ENCODE results near the gene SIPA1.
"Not testable (repeated sequence)": the region's sequence is repeated elsewhere in the genome, so short reads cannot be mapped to it uniquely, and the experiment has no call there.

The SIPA1 gene

DNA sequence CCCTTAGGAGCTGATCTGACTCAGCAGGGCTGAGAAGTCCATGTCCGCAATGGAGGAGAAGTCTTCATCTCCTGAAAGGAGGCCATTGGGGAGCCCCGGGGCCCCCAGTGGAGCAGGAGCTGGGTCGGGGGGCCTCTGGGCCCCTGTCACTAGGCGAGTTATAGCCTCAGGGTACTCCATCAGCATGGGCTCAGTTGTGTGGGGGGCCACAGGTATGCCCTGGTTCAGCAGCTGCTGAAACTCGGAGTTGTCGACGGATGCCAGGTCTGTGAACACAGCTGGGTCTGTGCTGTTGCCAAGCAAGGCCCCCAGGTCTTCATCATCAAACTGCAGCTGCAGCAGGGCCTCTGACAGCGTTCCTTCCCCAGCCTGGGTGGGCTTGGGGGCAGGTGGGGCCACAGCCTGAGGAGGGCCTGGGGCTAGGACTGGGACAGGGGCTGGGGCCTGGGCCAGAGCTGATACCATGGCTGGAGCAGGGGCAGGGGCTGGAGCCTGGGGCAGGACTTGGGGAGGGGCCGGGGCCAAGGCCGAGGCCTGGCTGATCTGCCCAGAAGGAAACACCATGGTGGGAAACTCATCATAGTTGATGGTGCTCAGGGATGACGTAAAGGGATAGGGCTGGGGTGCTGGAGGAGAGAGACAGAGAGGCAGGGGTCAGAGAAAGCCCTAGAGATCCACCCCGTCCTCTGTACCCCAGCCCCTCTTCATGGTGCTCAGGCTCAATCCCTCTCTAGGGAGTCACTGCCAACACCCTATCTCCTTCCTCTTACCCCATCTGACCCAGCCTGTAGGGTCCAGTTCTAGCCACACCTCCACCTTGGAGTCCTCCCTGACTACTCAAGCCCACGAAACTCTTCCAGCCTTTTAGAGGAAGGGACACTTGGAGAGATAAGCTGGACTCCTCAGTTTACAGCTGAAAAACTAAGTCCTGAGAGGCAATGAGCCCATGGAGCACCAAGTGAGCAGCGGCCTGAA, 16.8 kb downstream of the SIPA1 start:
- H3K4me3 Mint-ChIP-seq, result peak overlapping the region; percentile 12
- H3K27me3 Mint-ChIP-seq, result no peaks in the 10 kb centered on the region
- no peaks in the 10 kb centered on the region for H3K9me3 Mint-ChIP-seq
- H3K27ac Mint-ChIP-seq (ENCODE audit: low read depth), result peak overlapping the region; percentile 94
- peaks cover 74% of the 10 kb centered on the region for H3K4me1 Mint-ChIP-seq
- no peak for DNase-seq (ENCODE audit: low spot score in 2 of 2)
- peaks cover 96% of the 10 kb centered on the region for H3K36me3 Mint-ChIP-seq (ENCODE audit: insufficient read depth)
- ATAC-seq (replicated peaks; ENCODE audit: extremely low read depth, poor library complexity, severe bottlenecking), result no peak

DNA sequence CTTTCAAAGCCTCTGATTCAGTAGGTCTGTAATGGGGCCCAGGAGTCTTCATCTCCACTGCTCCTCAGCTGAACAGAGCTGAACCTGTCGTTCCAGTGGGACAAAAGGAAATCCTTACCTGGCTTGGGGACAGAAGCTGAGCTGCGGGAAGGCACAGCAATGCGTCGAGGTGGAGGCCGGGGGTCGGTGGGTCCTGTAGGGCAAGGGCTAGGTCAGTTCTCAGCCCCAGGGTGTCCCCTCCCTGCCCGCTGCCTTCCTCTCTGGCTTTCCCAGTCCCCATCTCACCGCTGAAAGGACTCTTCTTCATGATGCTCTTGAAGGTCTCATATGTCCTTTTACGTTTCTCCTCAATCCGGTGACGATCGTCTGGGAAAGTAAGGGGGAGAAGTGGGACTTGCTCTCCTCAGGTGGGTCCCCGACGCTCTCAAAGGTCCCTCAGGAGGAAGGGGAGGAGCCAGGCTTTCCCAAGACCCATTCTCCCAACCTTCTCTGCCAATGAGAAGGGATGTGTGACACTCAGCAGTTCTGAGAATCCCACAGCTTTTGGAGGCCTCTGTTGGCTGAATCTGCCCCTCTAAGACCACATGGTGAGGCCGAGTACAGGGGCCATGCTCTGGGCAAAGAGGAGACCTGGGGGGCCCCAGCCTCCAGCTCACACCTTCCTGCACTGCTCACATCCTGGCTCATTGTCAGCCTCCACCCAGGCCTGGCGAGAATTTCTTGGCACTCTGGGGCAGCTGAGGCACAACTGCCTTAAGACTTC, 17.9 kb downstream of the SIPA1 start:
- DNase-seq (ENCODE audit: low spot score in 2 of 2) (no peak), ATAC-seq (replicated peaks; ENCODE audit: extremely low read depth, poor library complexity, severe bottlenecking) (no peak)
- H3K4me3 Mint-ChIP-seq, result peak overlapping the region; percentile 12
- H3K36me3 Mint-ChIP-seq (ENCODE audit: insufficient read depth), result peaks cover 96% of the 10 kb centered on the region
- H3K27me3 Mint-ChIP-seq, result no peaks in the 10 kb centered on the region
- H3K9me3 Mint-ChIP-seq, result no peaks in the 10 kb centered on the region
- H3K27ac Mint-ChIP-seq (ENCODE audit: low read depth), result peak overlapping the region; percentile 52
- H3K4me1 Mint-ChIP-seq, result peaks cover 80% of the 10 kb centered on the region

DNA sequence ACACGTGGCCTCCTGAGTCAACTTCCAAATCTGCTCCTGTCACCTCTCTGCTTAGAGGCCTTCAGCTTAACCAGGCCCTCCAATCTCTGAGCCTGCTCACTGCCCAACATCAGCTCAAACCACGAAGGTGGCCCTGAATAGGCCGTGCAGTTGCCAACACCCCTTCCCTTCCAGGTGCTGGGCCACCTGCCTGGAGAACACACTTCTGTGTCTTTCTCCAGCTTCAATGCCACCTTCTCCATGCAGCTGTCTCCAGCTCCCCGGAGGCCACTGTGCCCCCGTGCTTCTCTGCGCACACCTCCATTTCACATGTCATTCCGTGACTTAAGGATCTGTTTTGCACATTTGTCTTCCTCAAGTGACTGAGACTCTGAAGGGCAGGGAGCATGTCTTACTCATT, 19.5 kb downstream of the SIPA1 start:
- no peak for ATAC-seq (replicated peaks; ENCODE audit: extremely low read depth, poor library complexity, severe bottlenecking)
- peaks cover 86% of the 10 kb centered on the region for H3K36me3 Mint-ChIP-seq (ENCODE audit: insufficient read depth)
- H3K27ac Mint-ChIP-seq (ENCODE audit: low read depth), result peak overlapping the region; percentile 14
- H3K4me3 Mint-ChIP-seq, result peak overlapping the region; percentile 36
- no peak for DNase-seq (ENCODE audit: low spot score in 2 of 2)
- H3K4me1 Mint-ChIP-seq, result peaks cover 66% of the 10 kb centered on the region
- no peaks in the 10 kb centered on the region for H3K9me3 Mint-ChIP-seq
- H3K27me3 Mint-ChIP-seq, result no peaks in the 10 kb centered on the region

DNA sequence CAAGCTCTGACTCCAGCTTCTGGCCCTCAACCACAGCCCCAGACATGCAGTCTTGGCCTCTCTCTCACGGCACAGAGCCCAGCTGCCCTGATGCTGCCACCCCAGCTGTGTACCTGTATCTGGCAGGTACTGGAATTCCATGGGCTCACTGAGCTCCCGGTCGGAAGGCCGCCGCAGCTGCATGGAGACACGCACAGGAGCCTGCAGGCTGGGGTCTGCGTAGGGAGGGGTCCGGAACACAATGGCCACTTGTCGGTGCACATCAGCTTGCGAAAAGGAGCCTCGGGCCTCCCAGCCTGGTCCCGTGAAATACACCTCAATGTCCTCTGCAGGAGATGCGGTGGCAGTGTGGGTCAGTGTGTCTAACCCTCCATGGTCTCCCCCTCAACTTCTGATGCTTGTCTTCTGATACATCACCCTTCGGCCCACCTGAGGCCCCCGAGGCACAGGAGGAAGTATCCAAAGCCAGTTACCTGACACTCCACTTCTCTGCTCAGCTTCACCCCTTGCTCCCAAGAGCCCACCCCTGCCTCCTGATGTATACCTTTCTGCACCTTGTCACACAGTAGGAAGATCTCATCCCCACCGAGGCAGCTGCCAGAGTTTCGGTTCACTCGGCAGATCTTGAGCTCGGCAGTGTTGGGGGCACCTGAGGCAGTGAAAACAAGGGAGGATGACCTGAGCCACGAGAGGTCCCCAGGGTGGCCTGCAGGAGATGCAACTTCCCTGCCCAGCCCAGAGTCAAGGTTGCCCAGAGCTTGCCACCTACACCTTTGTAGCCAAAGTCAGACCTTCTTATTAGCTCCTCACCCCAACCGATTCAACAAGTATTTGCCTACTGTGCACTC, 20.5 kb downstream of the SIPA1 start:
- peak overlapping the region; percentile 20 for H3K27ac Mint-ChIP-seq (ENCODE audit: low read depth)
- peaks cover 76% of the 10 kb centered on the region for H3K36me3 Mint-ChIP-seq (ENCODE audit: insufficient read depth)
- peaks cover 56% of the 10 kb centered on the region for H3K4me1 Mint-ChIP-seq
- DNase-seq (ENCODE audit: low spot score in 2 of 2), result no peak
- no peaks in the 10 kb centered on the region for H3K27me3 Mint-ChIP-seq
- peak overlapping the region; percentile 11 for H3K4me3 Mint-ChIP-seq
- no peaks in the 10 kb centered on the region for H3K9me3 Mint-ChIP-seq
- ATAC-seq (replicated peaks; ENCODE audit: extremely low read depth, poor library complexity, severe bottlenecking), result no peak

DNA sequence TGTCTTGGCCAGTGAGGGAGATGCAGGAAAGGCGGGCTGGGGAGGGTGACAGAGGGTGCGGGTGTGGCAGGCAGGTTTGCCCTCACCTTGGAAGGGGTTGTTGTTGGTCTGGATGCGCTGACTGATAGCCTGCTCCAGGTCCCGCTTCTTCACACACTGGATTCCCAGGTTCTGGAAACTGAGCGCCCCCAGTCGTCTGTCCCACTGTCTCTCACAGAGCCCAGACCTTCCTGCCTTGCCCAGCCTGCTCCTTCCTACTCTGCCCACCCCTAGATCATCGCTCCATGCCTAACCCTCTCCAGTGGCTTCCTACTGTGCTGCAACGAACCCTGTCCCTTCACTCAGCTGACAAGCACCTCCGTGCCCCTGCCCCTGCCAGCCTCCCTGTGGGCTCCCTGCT, 22.1 kb downstream of the SIPA1 start:
- no peak for DNase-seq (ENCODE audit: low spot score in 2 of 2)
- Mint-ChIP-seq H3K4me1 (peaks cover 50% of the 10 kb centered on the region), H3K4me3 (no peak overlapping the region), H3K36me3 (ENCODE audit: insufficient read depth) (peaks cover 63% of the 10 kb centered on the region), H3K27me3 (no peaks in the 10 kb centered on the region), H3K27ac (ENCODE audit: low read depth) (peak overlapping the region; percentile 44), H3K9me3 (no peaks in the 10 kb centered on the region)
- no peak for ATAC-seq (replicated peaks; ENCODE audit: extremely low read depth, poor library complexity, severe bottlenecking)

DNA sequence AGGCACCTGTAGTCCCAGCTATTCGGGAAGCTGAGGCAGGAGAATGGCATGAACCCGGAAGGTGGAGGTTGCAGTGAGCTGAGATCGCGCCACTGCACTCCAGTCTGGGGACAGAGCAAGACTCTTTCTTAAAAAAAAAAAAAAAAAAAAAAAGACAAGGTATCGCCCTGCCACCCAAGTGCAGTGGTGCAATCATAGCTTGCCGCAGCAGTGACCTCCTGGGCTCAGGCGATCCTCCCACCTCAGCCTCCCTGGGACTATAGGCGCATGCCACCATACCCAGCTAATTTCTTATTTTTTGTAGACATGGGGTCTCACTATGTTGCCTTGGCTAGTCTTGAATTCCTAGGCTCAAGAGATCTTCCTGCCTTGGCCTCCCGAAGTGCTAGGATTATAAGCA, 23.0 kb downstream of the SIPA1 start:
- not testable (repeated sequence) for ATAC-seq (replicated peaks; ENCODE audit: extremely low read depth, poor library complexity, severe bottlenecking); H3K9me3 Mint-ChIP-seq; H3K27me3 Mint-ChIP-seq; DNase-seq (ENCODE audit: low spot score in 2 of 2)
- peaks cover 54% of the 10 kb centered on the region for H3K36me3 Mint-ChIP-seq (ENCODE audit: insufficient read depth)
- peak overlapping the region; percentile 44 for H3K27ac Mint-ChIP-seq (ENCODE audit: low read depth)
- H3K4me3 Mint-ChIP-seq, result peak overlapping the region; percentile 84
- H3K4me1 Mint-ChIP-seq, result peaks cover 42% of the 10 kb centered on the region

DNA sequence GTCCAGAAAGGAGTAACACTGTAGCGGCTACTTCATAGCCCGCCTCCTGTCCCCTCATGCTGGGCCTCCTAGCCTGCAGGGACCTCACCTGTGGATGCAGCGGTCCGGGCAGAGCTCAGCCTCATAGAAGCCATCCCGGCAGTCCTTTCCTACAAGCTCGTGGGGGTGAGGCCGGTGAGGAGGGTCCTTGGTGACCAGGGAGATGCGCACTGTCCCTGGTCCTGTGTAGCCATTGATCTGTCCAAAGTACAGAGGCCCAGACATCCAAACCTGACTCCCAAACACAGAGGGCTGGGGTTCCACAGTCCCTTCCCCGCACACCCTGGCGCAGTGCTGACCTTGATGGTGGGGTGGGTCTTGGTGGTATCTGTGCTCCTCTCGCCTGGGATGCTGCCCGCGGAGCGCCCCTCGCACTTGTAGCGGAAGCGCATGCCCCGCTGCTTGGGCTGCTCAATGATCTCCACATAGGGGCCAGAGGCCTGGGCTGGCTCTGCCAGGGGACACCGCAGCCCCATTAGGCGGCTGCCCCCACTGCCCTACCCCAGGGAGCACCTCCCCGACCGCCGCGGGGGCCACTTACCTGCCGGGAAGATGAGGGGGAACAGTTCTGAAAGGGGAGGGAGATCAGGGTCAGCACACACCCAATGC, 23.8 kb downstream of the SIPA1 start:
- peaks cover 46% of the 10 kb centered on the region for H3K36me3 Mint-ChIP-seq (ENCODE audit: insufficient read depth)
- peak overlapping the region; percentile 84 for H3K4me3 Mint-ChIP-seq
- DNase-seq (ENCODE audit: low spot score in 2 of 2) (no peak), ATAC-seq (replicated peaks; ENCODE audit: extremely low read depth, poor library complexity, severe bottlenecking) (no peak)
- peaks cover 34% of the 10 kb centered on the region for H3K4me1 Mint-ChIP-seq
- H3K9me3 Mint-ChIP-seq, result no peaks in the 10 kb centered on the region
- H3K27me3 Mint-ChIP-seq, result no peaks in the 10 kb centered on the region
- peak overlapping the region; percentile 68 for H3K27ac Mint-ChIP-seq (ENCODE audit: low read depth)

DNA sequence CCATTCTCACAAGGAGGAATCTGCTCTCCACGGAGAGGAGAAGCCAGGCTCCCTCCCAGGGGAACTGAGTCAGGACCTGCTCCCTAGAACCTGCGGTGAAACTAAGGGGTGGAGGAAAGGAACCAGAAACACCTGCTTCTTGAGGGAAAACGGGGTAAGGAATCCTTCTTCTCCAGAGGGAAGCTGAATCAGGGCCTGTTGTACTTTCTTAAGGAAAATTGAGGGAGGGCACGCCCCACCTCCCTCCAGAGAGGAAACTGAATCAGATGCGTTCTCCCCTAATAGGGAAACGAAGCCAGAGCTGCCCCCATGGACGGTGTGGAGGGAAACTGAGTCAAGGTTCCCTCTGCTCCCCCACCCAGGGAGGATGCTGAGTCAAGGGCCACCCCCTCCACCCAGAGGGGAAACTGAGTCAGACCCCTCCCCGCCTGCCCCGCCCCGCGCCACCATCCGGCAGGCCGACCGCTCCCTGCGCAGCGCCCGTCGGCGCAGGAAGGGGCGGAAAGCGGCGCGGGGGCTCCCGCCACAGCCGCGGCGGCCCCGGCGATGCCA, 24.4 kb downstream of the SIPA1 start:
- Mint-ChIP-seq H3K4me3 (peak overlapping the region; percentile 84), H3K4me1 (peaks cover 28% of the 10 kb centered on the region)

DNA sequence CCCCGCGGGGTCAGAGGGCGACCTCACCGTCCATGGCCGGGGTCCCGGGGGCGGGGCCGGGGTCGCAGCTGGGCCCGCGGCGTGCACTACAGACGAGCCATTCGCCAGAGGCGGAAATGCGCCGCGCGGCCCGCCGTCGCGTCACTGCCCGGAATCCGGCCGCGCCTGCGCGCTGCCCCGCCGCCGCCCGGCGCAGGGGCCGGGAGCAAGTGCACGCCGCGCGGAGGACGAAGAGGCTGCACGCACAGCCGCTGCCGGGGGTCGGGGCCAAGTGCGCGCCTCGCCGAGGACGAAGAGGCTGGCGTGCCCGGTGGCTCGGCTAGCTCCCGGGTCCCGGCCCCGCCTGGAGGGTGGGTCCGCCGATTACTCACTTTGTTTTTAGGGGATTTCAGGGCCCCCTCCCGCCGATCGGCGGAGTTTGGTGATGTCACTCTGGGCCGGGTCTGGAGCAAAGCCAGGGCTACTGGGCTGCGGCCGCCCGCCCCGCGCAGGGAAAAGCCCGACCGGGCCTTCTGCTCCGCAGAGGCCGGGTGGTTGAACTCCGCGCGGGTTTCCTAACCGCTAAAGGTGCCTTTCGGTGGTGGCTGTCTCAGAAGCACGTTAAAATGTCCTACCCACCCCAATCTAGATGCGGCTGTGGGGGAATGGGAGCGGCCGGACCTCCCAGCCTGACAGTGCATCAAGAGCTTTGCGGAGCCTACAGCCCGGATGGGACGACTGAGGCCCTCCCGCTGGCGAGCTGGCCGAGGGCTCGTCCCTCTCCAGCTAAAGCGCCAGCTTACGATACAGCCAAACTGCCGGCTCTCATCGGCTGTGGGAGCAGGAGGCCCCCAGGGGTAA, 25.1 kb downstream of the SIPA1 start, which contains the start of gene RELA:
Gene RELA, minus strand, starts transcription at position 118 of the 840 bp plus-strand sequence. Its CDS starts 84 bp downstream, at position 34.
- H3K4me3 Mint-ChIP-seq, result peak within 1 kb of the TSS; percentile 84
- H3K36me3 Mint-ChIP-seq (ENCODE audit: insufficient read depth), result peaks cover 35% of the 10 kb centered on the region
- H3K27ac Mint-ChIP-seq (ENCODE audit: low read depth), result peak within 1 kb of the TSS; percentile 88
- no peaks in the 10 kb centered on the region for H3K9me3 Mint-ChIP-seq
- DNase-seq (ENCODE audit: low spot score in 2 of 2) (peak; percentile 79 to 85), ATAC-seq (replicated peaks; ENCODE audit: extremely low read depth, poor library complexity, severe bottlenecking) (peak; percentile 79)
- H3K4me1 Mint-ChIP-seq, result peaks cover 21% of the 10 kb centered on the region
- H3K27me3 Mint-ChIP-seq, result no peaks in the 10 kb centered on the region

More for the DNA sequence above, 24.4 kb downstream of the SIPA1 start:
- DNase-seq (ENCODE audit: low spot score in 2 of 2) (no peak), ATAC-seq (replicated peaks; ENCODE audit: extremely low read depth, poor library complexity, severe bottlenecking) (peak; percentile 21)
- Mint-ChIP-seq H3K27ac (ENCODE audit: low read depth) (peak overlapping the region; percentile 68), H3K36me3 (ENCODE audit: insufficient read depth) (peaks cover 40% of the 10 kb centered on the region), H3K9me3 (no peaks in the 10 kb centered on the region), H3K27me3 (no peaks in the 10 kb centered on the region)

DNA sequence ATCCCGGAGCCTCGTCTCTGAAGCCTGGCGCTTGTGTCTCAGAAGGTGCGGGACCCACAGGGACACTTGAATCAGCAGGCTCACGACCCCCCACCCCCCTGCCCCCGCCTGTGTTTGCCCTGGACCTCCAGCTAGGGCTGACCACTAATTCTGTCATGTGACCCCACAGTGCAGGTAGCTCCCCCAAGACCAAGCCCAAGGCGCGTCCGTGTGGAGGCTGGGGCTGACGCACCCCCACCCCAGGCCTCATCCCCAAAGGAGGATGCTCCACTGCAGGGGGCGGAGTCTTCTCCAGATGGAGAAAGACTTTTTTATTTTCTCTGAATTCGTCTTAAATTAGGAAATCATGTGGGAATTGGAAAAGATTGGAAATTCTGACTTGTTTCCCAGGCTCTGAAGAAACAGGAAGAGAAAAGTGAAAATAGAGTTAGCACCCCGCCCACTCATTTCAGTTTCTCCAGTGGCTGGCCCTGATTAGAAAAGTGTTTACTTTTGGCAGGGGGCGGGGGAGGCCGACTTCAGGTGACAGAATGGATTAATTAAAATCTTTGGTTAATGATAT, 25.8 kb downstream of the SIPA1 start:
- peaks cover 14% of the 10 kb centered on the region for H3K4me1 Mint-ChIP-seq
- peak overlapping the region; percentile 84 for H3K4me3 Mint-ChIP-seq
- no peaks in the 10 kb centered on the region for H3K27me3 Mint-ChIP-seq
- H3K9me3 Mint-ChIP-seq, result no peaks in the 10 kb centered on the region
- ATAC-seq (replicated peaks; ENCODE audit: extremely low read depth, poor library complexity, severe bottlenecking), result peak; percentile 15
- H3K27ac Mint-ChIP-seq (ENCODE audit: low read depth), result peak overlapping the region; percentile 88
- peaks cover 28% of the 10 kb centered on the region for H3K36me3 Mint-ChIP-seq (ENCODE audit: insufficient read depth)
- no peak for DNase-seq (ENCODE audit: low spot score in 2 of 2)
